Activated CD8-positive, alpha-beta memory T cell treated with anti-CD3 and anti-CD28 coated beads, Interleukin-2, amount 50 U/mL, for 4 hours (primary cell): ENCODE measurements around the gene KCND2.
"Not testable (repeated sequence)": the region's sequence is repeated elsewhere in the genome, so short reads cannot be mapped to it uniquely, and the experiment has no call there.

Source experiments
- DNase-seq: peaks from one replicate; pipeline ENCODE4 v3.0.0-alpha.2; 2020

Gene KCND2

GRCh38 chr7:120775755-120776154 is 502.8 kb downstream of the KCND2 start:
- DNase-seq, result no peak

GRCh38 chr7:120779078-120779477 is 506.1 kb downstream of the KCND2 start:
- DNase-seq, result not testable (repeated sequence)

GRCh38 chr7:120780451-120780850 is 507.5 kb downstream of the KCND2 start:
- not testable (repeated sequence) for DNase-seq

GRCh38 chr7:120780938-120781337 is 508.0 kb downstream of the KCND2 start:
- DNase-seq, result no peak

GRCh38 chr7:120781924-120782323 is 508.9 kb downstream of the KCND2 start:
- not testable (repeated sequence) for DNase-seq

GRCh38 chr7:120783273-120783672 is 510.3 kb downstream of the KCND2 start:
- DNase-seq, result no peak

GRCh38 chr7:120783721-120784120 is 510.7 kb downstream of the KCND2 start:
- DNase-seq, result no peak

GRCh38 chr7:120785095-120785494 is 512.1 kb downstream of the KCND2 start:
- DNase-seq, result no peak

GRCh38 chr7:120792091-120792860 is 519.3 kb downstream of the KCND2 start:
- DNase-seq, result peak; percentile 55

GRCh38 chr7:120792861-120793130 is 519.8 kb downstream of the KCND2 start:
- DNase-seq, result no peak

- DNase-seq, result no peak
These were observed 520.4 kb downstream of the KCND2 start for GRCh38 chr7:120793213-120793936.

GRCh38 chr7:120794106-120794729 is 521.2 kb downstream of the KCND2 start:
- no peak for DNase-seq

- DNase-seq, result no peak
These were observed 524.2 kb downstream of the KCND2 start for GRCh38 chr7:120797026-120797645.

- DNase-seq, result no peak
These were observed 526.2 kb downstream of the KCND2 start for GRCh38 chr7:120799147-120799546.
